Measurements from ENCODE around the gene SLC22A12.

The SLC22A12 gene

GRCh38 chr11:64590763-64591221 lies at the start of gene SLC22A12:
Gene SLC22A12, plus strand, starts transcription at chr11:64591220. Its CDS starts 337 bp downstream, at chr11:64591557.
- Histone ChIP-seq H3K4me1 (ENCODE audit: insufficient read depth, low read length) (no peaks in the 10 kb centered on the region), H3K9me3 (ENCODE audit: control insufficient read depth, insufficient read depth, low read length) (no peaks in the 10 kb centered on the region; the same call in 1 of the 2 replicates), H3K36me3 (ENCODE audit: insufficient read depth, low read length) (no peaks in the 10 kb centered on the region), H3K9ac (ENCODE audit: low read depth, low read length) (no peak within 1 kb of the TSS)

GRCh38 chr11:64542172-64543125 lies 48.6 kb upstream of the SLC22A12 start:
- 0 out of 2 replicates have a peak, but pooled peaks cover 5% of the 10 kb centered on the region for H3K4me1 ChIP-seq (ENCODE audit: insufficient read depth, low read length)
- H3K9me3 ChIP-seq (ENCODE audit: control insufficient read depth, insufficient read depth, low read length): no peaks in the 10 kb centered on the region
- no peaks in the 10 kb centered on the region for H3K36me3 ChIP-seq (ENCODE audit: insufficient read depth, low read length)
- H3K9ac ChIP-seq (ENCODE audit: low read depth, low read length): no peak overlapping the region

- Histone ChIP-seq H3K9ac (ENCODE audit: low read depth, low read length) (no peak overlapping the region), H3K36me3 (ENCODE audit: insufficient read depth, low read length) (no peaks in the 10 kb centered on the region), H3K9me3 (ENCODE audit: control insufficient read depth, insufficient read depth, low read length) (no peaks in the 10 kb centered on the region), H3K4me1 (ENCODE audit: insufficient read depth, low read length) (0 out of 2 replicates have a peak, but pooled peaks cover 5% of the 10 kb centered on the region)
These were observed 47.2 kb upstream of the SLC22A12 start for GRCh38 chr11:64543818-64544217.

- H3K36me3 ChIP-seq (ENCODE audit: insufficient read depth, low read length): no peaks in the 10 kb centered on the region
- no peaks in the 10 kb centered on the region for H3K9me3 ChIP-seq (ENCODE audit: control insufficient read depth, insufficient read depth, low read length)
- H3K4me1 ChIP-seq (ENCODE audit: insufficient read depth, low read length): 0 out of 2 replicates have a peak, but pooled peaks cover 3% of the 10 kb centered on the region
- no peak overlapping the region for H3K9ac ChIP-seq (ENCODE audit: low read depth, low read length)
These were observed 46.3 kb upstream of the SLC22A12 start for GRCh38 chr11:64544616-64545296.

- H3K9ac ChIP-seq (ENCODE audit: low read depth, low read length): no peak overlapping the region
- H3K4me1 ChIP-seq (ENCODE audit: insufficient read depth, low read length): no peaks in the 10 kb centered on the region
- no peaks in the 10 kb centered on the region for H3K9me3 ChIP-seq (ENCODE audit: control insufficient read depth, insufficient read depth, low read length)
- H3K36me3 ChIP-seq (ENCODE audit: insufficient read depth, low read length): no peaks in the 10 kb centered on the region
These were observed 45.4 kb upstream of the SLC22A12 start for GRCh38 chr11:64545619-64546018.

GRCh38 chr11:64546176-64546575 lies 44.8 kb upstream of the SLC22A12 start:
- H3K4me1 ChIP-seq (ENCODE audit: insufficient read depth, low read length): no peaks in the 10 kb centered on the region
- no peaks in the 10 kb centered on the region for H3K9me3 ChIP-seq (ENCODE audit: control insufficient read depth, insufficient read depth, low read length)
- no peak overlapping the region for H3K9ac ChIP-seq (ENCODE audit: low read depth, low read length)
- H3K36me3 ChIP-seq (ENCODE audit: insufficient read depth, low read length): no peaks in the 10 kb centered on the region

- H3K9me3 ChIP-seq (ENCODE audit: control insufficient read depth, insufficient read depth, low read length): no peaks in the 10 kb centered on the region
- no peak overlapping the region for H3K9ac ChIP-seq (ENCODE audit: low read depth, low read length)
- H3K36me3 ChIP-seq (ENCODE audit: insufficient read depth, low read length): no peaks in the 10 kb centered on the region
- H3K4me1 ChIP-seq (ENCODE audit: insufficient read depth, low read length): no peaks in the 10 kb centered on the region
These were observed 44.4 kb upstream of the SLC22A12 start for GRCh38 chr11:64546600-64546999.

GRCh38 chr11:64549969-64550368 lies 41.1 kb upstream of the SLC22A12 start:
- no peaks in the 10 kb centered on the region for H3K36me3 ChIP-seq (ENCODE audit: insufficient read depth, low read length)
- H3K9ac ChIP-seq (ENCODE audit: low read depth, low read length): no peak overlapping the region
- no peaks in the 10 kb centered on the region for H3K9me3 ChIP-seq (ENCODE audit: control insufficient read depth, insufficient read depth, low read length)
- peaks cover 6% of the 10 kb centered on the region; the same call in 1 of the 2 replicates for H3K4me1 ChIP-seq (ENCODE audit: insufficient read depth, low read length)

GRCh38 chr11:64553554-64554201 lies 37.3 kb upstream of the SLC22A12 start:
- H3K9me3 ChIP-seq (ENCODE audit: control insufficient read depth, insufficient read depth, low read length): no peaks in the 10 kb centered on the region
- no peaks in the 10 kb centered on the region for H3K36me3 ChIP-seq (ENCODE audit: insufficient read depth, low read length)
- no peak overlapping the region for H3K9ac ChIP-seq (ENCODE audit: low read depth, low read length)
- peaks cover 23% of the 10 kb centered on the region; the same call in 1 of the 2 replicates for H3K4me1 ChIP-seq (ENCODE audit: insufficient read depth, low read length)

- Histone ChIP-seq H3K9me3 (ENCODE audit: control insufficient read depth, insufficient read depth, low read length) (no peaks in the 10 kb centered on the region), H3K36me3 (ENCODE audit: insufficient read depth, low read length) (no peaks in the 10 kb centered on the region), H3K4me1 (ENCODE audit: insufficient read depth, low read length) (peaks cover 38% of the 10 kb centered on the region; the same call in 1 of the 2 replicates), H3K9ac (ENCODE audit: low read depth, low read length) (no peak overlapping the region)
These were observed 34.8 kb upstream of the SLC22A12 start for GRCh38 chr11:64556044-64556720.

- no peak overlapping the region for H3K9ac ChIP-seq (ENCODE audit: low read depth, low read length)
- peaks cover 38% of the 10 kb centered on the region; the same call in 1 of the 2 replicates for H3K4me1 ChIP-seq (ENCODE audit: insufficient read depth, low read length)
- H3K36me3 ChIP-seq (ENCODE audit: insufficient read depth, low read length): no peaks in the 10 kb centered on the region
- H3K9me3 ChIP-seq (ENCODE audit: control insufficient read depth, insufficient read depth, low read length): no peaks in the 10 kb centered on the region
These were observed 34.2 kb upstream of the SLC22A12 start for GRCh38 chr11:64556721-64557250.

GRCh38 chr11:64558065-64558745 lies 32.8 kb upstream of the SLC22A12 start:
- H3K36me3 ChIP-seq (ENCODE audit: insufficient read depth, low read length): no peaks in the 10 kb centered on the region
- no peaks in the 10 kb centered on the region for H3K9me3 ChIP-seq (ENCODE audit: control insufficient read depth, insufficient read depth, low read length)
- no peak overlapping the region for H3K9ac ChIP-seq (ENCODE audit: low read depth, low read length)
- peaks cover 38% of the 10 kb centered on the region; the same call in 1 of the 2 replicates for H3K4me1 ChIP-seq (ENCODE audit: insufficient read depth, low read length)

GRCh38 chr11:64558869-64559268 lies 32.2 kb upstream of the SLC22A12 start:
- H3K36me3 ChIP-seq (ENCODE audit: insufficient read depth, low read length): no peaks in the 10 kb centered on the region
- peaks cover 34% of the 10 kb centered on the region; the same call in 1 of the 2 replicates for H3K4me1 ChIP-seq (ENCODE audit: insufficient read depth, low read length)
- no peaks in the 10 kb centered on the region for H3K9me3 ChIP-seq (ENCODE audit: control insufficient read depth, insufficient read depth, low read length)
- no peak overlapping the region for H3K9ac ChIP-seq (ENCODE audit: low read depth, low read length)

Data from ES-I3 (cell line).